Measurements from ENCODE around the gene SOCS3.
"Not testable (repeated sequence)": the region's sequence is repeated elsewhere in the genome, so short reads cannot be mapped to it uniquely, and the experiment has no call there.

The SOCS3 gene

DNA sequence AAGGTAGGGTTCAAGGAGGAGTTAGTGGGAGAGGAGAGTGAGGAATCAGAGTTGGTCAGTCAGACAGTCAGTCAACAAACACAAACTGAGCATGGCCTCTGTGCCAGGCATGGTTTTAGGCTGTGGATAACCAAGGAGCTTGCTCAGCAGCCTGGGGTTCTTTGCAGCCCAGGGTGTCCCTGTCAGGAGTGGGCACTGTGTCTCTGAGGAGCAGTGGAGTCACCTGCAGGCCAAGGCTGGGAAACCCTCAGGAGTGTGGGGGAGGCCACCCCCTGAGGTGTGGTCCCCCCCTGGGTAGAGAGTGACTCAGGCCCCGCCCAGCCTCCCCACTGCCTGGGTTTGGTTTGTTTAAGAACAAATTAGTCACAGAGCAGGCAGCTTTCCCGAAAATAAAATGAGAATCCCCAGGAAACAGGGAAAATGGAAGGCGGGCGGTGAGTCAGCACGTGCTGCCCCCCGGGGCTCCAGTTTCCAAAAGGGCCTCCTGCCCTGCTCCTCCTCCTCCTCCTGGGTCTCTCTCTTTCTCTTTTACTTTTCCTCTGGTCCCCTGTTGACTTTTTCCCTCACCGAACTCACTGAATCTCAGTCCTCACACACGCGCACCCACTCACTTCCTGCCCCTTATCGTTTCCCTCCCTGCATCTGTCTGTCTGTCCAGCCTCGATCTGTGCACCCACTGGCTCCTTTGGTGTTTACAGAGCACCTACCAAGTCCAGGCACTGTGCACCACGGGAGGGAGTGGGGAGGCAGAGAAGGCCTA lies 44.3 kb downstream of the SOCS3 start:
- TF ChIP-seq, protein P1, sequence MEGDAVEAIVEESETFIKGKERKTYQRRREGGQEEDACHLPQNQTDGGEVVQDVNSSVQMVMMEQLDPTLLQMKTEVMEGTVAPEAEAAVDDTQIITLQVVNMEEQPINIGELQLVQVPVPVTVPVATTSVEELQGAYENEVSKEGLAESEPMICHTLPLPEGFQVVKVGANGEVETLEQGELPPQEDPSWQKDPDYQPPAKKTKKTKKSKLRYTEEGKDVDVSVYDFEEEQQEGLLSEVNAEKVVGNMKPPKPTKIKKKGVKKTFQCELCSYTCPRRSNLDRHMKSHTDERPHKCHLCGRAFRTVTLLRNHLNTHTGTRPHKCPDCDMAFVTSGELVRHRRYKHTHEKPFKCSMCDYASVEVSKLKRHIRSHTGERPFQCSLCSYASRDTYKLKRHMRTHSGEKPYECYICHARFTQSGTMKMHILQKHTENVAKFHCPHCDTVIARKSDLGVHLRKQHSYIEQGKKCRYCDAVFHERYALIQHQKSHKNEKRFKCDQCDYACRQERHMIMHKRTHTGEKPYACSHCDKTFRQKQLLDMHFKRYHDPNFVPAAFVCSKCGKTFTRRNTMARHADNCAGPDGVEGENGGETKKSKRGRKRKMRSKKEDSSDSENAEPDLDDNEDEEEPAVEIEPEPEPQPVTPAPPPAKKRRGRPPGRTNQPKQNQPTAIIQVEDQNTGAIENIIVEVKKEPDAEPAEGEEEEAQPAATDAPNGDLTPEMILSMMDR (IDR thresholded peaks at IDR 0.05; ENCODE audit: low read length, missing control alignments) = no peak
- H3K4me3 ChIP-seq (replicated peaks; ENCODE audit: low read depth, low read length) = peak overlapping the region; percentile 24
- DNase-seq (ENCODE audit: low read depth) = peak; percentile 88

DNA sequence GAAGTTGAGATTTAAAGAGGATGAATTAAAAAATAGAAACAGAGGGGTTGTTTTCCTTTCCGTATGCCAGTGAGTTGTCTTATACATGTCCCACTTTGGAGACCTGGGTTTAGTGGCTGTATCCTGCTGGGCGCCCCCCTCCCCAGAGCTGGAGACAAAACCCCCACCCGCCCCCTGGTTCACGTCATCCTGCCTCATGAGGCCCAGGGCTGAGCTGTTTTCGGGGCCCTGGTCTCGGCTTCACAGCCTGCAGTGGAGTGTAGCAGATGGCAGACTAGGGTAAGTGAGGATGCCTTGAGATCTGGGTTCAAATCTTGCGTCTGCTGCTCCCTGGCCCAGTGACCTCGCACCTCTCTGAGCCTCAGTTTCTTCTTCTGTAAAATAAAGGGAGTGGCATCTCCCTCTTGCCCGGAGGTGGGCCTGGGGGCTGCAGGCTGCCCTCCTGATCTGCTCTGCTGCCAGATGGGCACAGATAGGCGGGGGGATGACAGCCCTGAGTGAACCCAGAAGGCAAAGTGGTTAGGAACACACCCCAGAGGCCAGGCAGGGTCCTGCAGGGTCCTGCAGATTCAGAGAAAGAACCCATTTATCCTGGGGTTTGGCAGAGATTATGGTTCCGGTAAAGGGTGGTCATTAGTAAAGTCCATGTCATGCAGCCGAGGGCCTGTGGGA lies 45.1 kb downstream of the SOCS3 start:
- no peak overlapping the region for H3K4me3 ChIP-seq (replicated peaks; ENCODE audit: low read depth, low read length)
- DNase-seq (ENCODE audit: low read depth) = no peak
- TF ChIP-seq, protein P1 (IDR thresholded peaks at IDR 0.05; ENCODE audit: low read length, missing control alignments) = peak; percentile 5

DNA sequence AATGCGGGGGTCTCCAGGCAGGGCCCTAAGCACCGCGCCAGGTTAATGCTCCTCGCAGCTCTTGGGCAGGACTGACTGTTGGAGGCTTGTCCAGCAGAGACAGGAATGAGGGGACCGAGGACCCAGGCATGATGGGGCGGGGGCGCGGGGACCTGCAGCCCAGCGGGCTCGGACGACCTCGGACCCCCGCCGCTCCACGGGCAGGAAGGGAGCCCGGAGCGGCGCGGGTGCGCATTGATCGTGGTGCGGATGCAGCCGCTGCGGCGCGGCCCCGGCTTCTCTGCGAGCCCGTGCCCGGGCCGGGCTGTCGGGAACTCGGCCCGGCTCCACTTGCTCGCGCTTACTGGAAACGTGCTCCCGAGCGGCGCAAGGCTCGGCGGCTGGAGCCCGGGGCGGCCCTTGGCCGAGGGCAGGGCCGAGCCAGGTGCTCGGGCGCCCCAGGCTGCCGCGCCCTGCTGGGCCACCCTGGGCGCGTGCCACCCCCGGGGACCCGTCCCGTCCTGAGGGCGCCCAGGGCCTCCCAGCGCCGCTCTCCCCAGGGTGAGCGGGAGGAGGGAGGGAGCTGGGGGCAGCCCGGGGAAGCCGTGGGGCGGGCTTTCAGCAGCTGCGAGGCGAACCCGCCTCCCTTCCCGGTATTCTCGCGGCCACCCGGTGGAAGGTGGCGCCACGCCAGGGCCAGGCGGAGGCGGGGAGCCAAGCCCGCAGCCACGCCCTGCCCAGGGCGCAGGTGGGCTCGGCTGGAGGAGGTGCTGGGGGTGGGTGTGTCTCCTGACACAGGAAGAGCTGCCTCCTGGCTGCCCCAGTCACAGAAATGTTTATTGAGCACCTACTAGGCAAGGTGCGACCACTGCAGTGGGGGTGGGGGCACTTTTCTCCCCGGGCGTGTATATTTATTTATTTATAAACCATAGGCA lies 45.9 kb downstream of the SOCS3 start:
- peak overlapping the region; percentile 7 for H3K4me3 ChIP-seq (replicated peaks; ENCODE audit: low read depth, low read length)
- TF ChIP-seq, protein P1 (IDR thresholded peaks at IDR 0.05; ENCODE audit: low read length, missing control alignments) = no peak
- peak; percentile 71 for DNase-seq (ENCODE audit: low read depth)

DNA sequence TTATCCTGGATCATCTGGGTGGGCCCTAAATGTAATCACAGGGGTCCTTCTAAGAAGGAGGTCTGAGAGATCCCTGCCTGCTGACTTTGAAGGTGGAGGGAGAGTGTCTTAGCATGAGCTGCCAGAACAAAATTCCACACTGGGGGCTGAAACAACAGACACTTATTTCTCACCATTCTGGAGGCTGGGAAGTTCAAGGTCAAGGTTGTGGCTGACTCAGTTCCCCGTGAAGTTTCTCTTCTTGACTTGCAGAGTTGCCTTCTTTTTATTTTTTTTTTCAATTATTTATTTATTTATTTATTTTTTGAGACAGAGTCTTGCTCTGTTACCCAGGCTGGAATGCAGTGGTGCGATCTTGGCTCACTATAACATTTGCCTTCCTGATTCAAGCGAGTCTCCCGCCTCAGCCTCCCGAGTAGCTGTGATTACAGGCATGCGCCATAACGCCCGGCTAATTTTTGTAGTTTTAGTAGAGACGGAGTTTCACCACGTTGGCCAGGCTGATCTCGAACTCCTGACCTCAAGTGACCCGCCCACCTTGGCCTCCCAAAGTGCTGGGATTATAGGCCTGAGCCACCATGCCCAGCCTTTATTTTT lies 50.1 kb downstream of the SOCS3 start:
- H3K4me3 ChIP-seq (replicated peaks; ENCODE audit: low read depth, low read length); DNase-seq (ENCODE audit: low read depth): not testable (repeated sequence)

DNA sequence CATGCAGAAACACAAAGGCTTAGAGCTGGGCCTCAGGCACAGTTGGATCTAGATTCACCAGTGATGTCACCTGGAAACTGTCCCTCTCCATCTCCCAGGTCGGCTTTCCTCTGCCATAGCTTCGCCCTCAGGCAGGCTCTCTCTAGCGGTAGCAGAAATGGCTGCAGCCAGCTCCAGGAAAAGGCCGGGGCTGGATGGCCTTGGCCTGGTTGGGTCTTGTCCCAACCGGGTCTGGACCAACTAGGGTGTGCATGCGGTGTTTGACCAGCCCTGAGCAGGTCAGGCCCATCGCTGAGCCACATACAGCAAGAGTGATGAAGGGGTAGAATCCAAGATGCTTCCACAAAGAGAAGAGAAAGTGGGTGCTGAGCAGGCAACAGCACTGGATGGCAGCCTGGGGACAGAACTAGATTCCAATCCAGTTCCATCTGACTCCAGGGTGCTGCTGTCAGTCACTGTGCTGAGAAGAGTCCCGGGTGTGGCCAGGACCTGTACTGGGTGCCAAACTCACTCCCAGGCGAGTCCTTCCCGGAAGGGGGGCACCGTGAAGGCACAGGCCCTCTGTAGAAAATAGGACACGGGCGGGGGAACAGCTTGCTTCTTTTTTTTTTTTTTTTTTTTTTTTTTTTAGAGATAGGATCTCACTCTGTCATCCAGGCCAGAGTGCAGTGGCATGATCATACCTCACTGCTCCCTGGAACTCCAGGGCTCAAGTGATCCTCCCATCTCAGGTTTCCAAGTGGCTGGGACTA lies 51.8 kb downstream of the SOCS3 start:
- TF ChIP-seq, protein P1 (IDR thresholded peaks at IDR 0.05; ENCODE audit: low read length, missing control alignments) = no peak
- no peak for DNase-seq (ENCODE audit: low read depth)
- H3K4me3 ChIP-seq (replicated peaks; ENCODE audit: low read depth, low read length) = no peak overlapping the region

DNA sequence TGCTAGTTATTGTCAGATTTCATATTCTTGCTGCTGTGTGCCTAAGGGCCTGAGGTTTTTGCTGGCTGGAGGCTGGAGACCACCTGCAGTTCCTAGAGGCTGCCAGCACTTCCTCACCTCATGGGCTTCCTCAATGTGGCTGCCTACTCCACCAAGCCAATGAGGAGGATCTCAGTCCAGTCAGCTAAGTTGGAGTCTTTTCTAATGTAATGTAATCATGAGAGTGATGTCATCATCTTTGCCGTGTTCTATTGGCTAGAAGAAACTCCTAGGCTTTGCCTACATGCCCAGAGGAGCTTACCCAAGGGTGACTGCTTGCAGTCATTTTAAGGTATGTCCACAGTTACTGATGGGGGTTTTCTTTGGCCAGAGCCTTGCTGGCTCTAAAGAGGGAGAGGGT lies 53.0 kb downstream of the SOCS3 start:
- TF ChIP-seq, protein P1 (IDR thresholded peaks at IDR 0.05; ENCODE audit: low read length, missing control alignments) = no peak
- H3K4me3 ChIP-seq (replicated peaks; ENCODE audit: low read depth, low read length) = no peak overlapping the region
- DNase-seq (ENCODE audit: low read depth) = no peak
